Hematopoietic multipotent progenitor cell treated with erythropoietin and hydrocortisone succinate and interleukin-3 and kit ligand, for 17 days (in vitro differentiated cells): ENCODE measurements around the gene EML5.
"Not testable (repeated sequence)": the region's sequence is repeated elsewhere in the genome, so short reads cannot be mapped to it uniquely, and the experiment has no call there.

Source experiments
- DNase-seq: peaks from one replicate; pipeline ENCODE4 v3.0.0-alpha.2; 2015; ENCODE audit warnings: low spot score

EML5 gene

GRCh38 chr14:88802596-88802995 lies 9.8 kb upstream of the EML5 start:
- DNase-seq = no peak

- DNase-seq = no peak
Measured at GRCh38 chr14:88799522-88799921, 6.8 kb upstream of the EML5 start.

GRCh38 chr14:88798156-88798555 lies 5.4 kb upstream of the EML5 start:
- DNase-seq = no peak

GRCh38 chr14:88793259-88793625 lies 489 bp upstream of the EML5 start:
- DNase-seq = no peak

- no peak for DNase-seq
Measured at GRCh38 chr14:88791629-88792472, 902 bp downstream of the EML5 start.

GRCh38 chr14:88791252-88791621 lies 1.5 kb downstream of the EML5 start:
- no peak for DNase-seq

GRCh38 chr14:88790501-88791251 lies 2.1 kb downstream of the EML5 start:
- DNase-seq = no peak

- not testable (repeated sequence) for DNase-seq
Measured at GRCh38 chr14:88789573-88789972, 3.2 kb downstream of the EML5 start.

GRCh38 chr14:88786715-88787114 lies 6.0 kb downstream of the EML5 start:
- DNase-seq = no peak

- DNase-seq = no peak
Measured at GRCh38 chr14:88785911-88786310, 6.8 kb downstream of the EML5 start.

GRCh38 chr14:88775532-88775931 lies 17.2 kb downstream of the EML5 start:
- no peak for DNase-seq

GRCh38 chr14:88770736-88771135 lies 22.0 kb downstream of the EML5 start:
- DNase-seq = no peak

GRCh38 chr14:88765130-88765529 lies 27.6 kb downstream of the EML5 start:
- no peak for DNase-seq

- no peak for DNase-seq
Measured at GRCh38 chr14:88753873-88754272, 38.9 kb downstream of the EML5 start.

- DNase-seq = no peak
Measured at GRCh38 chr14:88750945-88751344, 41.8 kb downstream of the EML5 start.

GRCh38 chr14:88750413-88750812 lies 42.3 kb downstream of the EML5 start:
- DNase-seq = no peak

- no peak for DNase-seq
Measured at GRCh38 chr14:88749139-88749538, 43.6 kb downstream of the EML5 start.

- no peak for DNase-seq
Measured at GRCh38 chr14:88748288-88748687, 44.5 kb downstream of the EML5 start.

GRCh38 chr14:88746052-88746451 lies 46.7 kb downstream of the EML5 start:
- DNase-seq = no peak

- DNase-seq = no peak
Measured at GRCh38 chr14:88737245-88737644, 55.5 kb downstream of the EML5 start.

GRCh38 chr14:88733121-88733520 lies 59.6 kb downstream of the EML5 start:
- no peak for DNase-seq

GRCh38 chr14:88729159-88729558 lies 63.6 kb downstream of the EML5 start:
- DNase-seq = no peak

- no peak for DNase-seq
Measured at GRCh38 chr14:88727057-88727456, 65.7 kb downstream of the EML5 start.

- no peak for DNase-seq
Measured at GRCh38 chr14:88710709-88711108, 82.0 kb downstream of the EML5 start.
